ENCODE data around the gene CHST12. TPM values are rescaled to one million over a fixed set of nuclear protein-coding genes. Genes with fewer than 3 reads are reported as not detected.
A peak's percentile ranks its signal among the peaks of the same experiment; 100 is the strongest.
"Not testable (repeated sequence)": the region's sequence is repeated elsewhere in the genome, so short reads cannot be mapped to it uniquely, and the experiment has no call there.

CHST12 gene
- total and polyA plus RNA-seq, 4 donors, result 14.7 to 30.9 (median 16.8) TPM

DNA sequence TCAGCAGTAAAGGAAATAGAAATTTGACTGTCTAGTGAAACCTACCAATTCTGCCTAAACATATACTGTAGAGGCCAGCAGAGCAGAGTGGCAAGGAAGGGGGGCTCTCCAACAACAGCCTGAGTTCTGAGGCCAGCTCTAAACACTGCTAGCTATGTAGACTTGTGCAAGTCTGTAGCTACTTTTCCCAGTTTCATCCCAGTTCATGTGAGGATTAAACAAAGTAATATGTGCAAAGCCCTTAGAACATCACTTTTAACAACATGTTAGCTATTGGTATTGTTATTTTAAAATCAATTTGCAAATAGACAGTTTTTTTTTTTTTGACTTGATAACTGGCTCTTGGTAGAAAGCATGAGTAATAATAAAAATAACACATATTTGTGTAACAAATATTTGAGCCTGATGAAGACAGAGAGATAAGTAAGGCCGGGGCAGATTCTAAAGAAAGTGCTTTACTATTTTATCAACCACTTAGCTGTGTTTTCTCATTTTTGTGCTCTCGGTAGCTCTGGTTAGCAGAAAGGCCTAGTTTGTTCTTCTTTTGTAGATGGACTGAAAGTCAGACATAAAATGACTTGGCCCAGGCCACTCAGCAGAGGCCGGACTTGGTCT is 9.3 kb downstream of the CHST12 start:
- Histone ChIP-seq H3K27me3 (ENCODE audit: control insufficient read depth in 3 of 3, insufficient read depth in 3 of 3, low read length in 2 of 3) (no peaks in the 10 kb centered on the region), H3K4me1 (ENCODE audit: control insufficient read depth in 5 of 5, insufficient read depth in 5 of 5, low read length in 5 of 5) (peaks cover 3 to 20% (median 8%) of the 10 kb centered on the region in 5 donors), H3K36me3 (ENCODE audit: control insufficient read depth in 4 of 4, insufficient read depth in 4 of 4, low read length in 4 of 4) (peaks cover 0 to 2% (median 0%) of the 10 kb centered on the region in 4 donors), H3K27ac (ENCODE audit: low read depth in 1 of 2, low read length in 1 of 2) (peak overlapping the region in 1 of 2 donors; percentile 67), H3K9ac (ENCODE audit: insufficient read depth in 1 of 2, low read length in 2 of 2) (peak overlapping the region in 1 of 2 donors; percentile 26), H3K9me3 (ENCODE audit: control insufficient read depth in 4 of 4, insufficient read depth in 3 of 4, low read length in 3 of 4) (no peaks in the 10 kb centered on the region), H3K4me3 (no peak overlapping the region)
- TF ChIP-seq, protein P1, sequence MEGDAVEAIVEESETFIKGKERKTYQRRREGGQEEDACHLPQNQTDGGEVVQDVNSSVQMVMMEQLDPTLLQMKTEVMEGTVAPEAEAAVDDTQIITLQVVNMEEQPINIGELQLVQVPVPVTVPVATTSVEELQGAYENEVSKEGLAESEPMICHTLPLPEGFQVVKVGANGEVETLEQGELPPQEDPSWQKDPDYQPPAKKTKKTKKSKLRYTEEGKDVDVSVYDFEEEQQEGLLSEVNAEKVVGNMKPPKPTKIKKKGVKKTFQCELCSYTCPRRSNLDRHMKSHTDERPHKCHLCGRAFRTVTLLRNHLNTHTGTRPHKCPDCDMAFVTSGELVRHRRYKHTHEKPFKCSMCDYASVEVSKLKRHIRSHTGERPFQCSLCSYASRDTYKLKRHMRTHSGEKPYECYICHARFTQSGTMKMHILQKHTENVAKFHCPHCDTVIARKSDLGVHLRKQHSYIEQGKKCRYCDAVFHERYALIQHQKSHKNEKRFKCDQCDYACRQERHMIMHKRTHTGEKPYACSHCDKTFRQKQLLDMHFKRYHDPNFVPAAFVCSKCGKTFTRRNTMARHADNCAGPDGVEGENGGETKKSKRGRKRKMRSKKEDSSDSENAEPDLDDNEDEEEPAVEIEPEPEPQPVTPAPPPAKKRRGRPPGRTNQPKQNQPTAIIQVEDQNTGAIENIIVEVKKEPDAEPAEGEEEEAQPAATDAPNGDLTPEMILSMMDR (IDR thresholded peaks at IDR 0.05; ENCODE audit: control extremely low read depth, extremely low read depth), result no peak
- no peak for ATAC-seq (ENCODE audit: insufficient read depth, low FRiP score)
- DNase-seq, result peak in 1 of 3 donors; percentile 39
- WGBS, 2 donors, result 57 to 79% methylated on average over 3 of the region's 3 CpGs

DNA sequence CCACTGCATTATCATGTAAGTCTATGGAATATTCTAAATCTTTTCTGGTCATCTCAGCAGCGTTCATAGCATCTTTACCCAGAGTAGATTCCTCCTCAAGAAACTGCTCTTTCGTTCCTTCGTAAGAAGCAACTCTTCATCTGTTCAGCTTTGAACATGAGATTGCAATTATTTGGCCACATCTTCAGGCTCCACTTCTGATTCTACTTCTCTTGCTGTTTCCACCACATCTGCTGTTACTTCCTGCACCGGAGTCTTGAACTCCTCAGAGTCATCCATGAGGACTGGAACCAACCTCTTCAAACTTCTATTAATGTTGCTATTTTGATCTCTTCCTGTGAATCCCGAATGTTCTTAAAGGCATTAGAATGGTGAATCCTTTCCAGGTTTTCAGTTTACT is 12.7 kb downstream of the CHST12 start:
- H3K9ac ChIP-seq (ENCODE audit: insufficient read depth in 1 of 2, low read length in 2 of 2), result no peak overlapping the region
- peaks cover 0 to 2% (median under 1%) of the 10 kb centered on the region in 4 donors for H3K36me3 ChIP-seq (ENCODE audit: control insufficient read depth in 4 of 4, insufficient read depth in 4 of 4, low read length in 4 of 4)
- H3K27me3 ChIP-seq (ENCODE audit: control insufficient read depth in 3 of 3, insufficient read depth in 3 of 3, low read length in 2 of 3), result no peaks in the 10 kb centered on the region
- no peak overlapping the region for H3K4me3 ChIP-seq
- H3K9me3 ChIP-seq (ENCODE audit: control insufficient read depth in 4 of 4, insufficient read depth in 3 of 4, low read length in 3 of 4), result no peaks in the 10 kb centered on the region
- TF ChIP-seq, protein P1 (IDR thresholded peaks at IDR 0.05; ENCODE audit: control extremely low read depth, extremely low read depth), result no peak
- DNase-seq, result no peak
- ATAC-seq (ENCODE audit: insufficient read depth, low FRiP score), result no peak
- WGBS, 2 donors, result 33 to 60% methylated on average over 5 of the region's 5 CpGs
- H3K27ac ChIP-seq (ENCODE audit: low read depth in 1 of 2, low read length in 1 of 2), result no peak overlapping the region
- peaks cover 3 to 15% (median 6%) of the 10 kb centered on the region in 5 donors for H3K4me1 ChIP-seq (ENCODE audit: control insufficient read depth in 5 of 5, insufficient read depth in 5 of 5, low read length in 5 of 5)

DNA sequence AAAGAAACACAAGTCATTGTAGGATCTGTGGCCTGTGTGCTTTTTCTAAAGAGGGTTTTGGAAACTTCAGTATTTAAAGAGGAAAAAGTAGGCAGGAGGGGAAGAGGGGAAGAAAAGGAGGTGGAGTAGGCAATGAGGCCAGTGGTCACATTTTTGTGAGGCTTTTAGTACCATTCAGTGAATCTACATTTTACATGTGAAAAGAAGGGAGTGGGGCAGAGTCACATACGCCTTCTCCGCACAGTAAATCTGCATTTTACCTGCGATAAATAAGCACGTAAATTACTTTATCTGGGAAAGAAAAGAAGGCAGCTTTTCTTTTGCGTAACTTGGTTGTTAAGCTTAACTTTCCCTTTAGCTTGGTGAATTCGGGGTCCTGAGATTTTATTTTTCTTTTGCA is 13.2 kb downstream of the CHST12 start:
- no peaks in the 10 kb centered on the region for H3K9me3 ChIP-seq (ENCODE audit: control insufficient read depth in 4 of 4, insufficient read depth in 3 of 4, low read length in 3 of 4)
- DNase-seq (no peak), ATAC-seq (ENCODE audit: insufficient read depth, low FRiP score) (no peak)
- no peak overlapping the region for H3K4me3 ChIP-seq
- 96% methylated on average over 6 of the region's 6 CpGs for WGBS, 2 donors
- H3K27me3 ChIP-seq (ENCODE audit: control insufficient read depth in 3 of 3, insufficient read depth in 3 of 3, low read length in 2 of 3), result no peaks in the 10 kb centered on the region
- no peak overlapping the region for H3K27ac ChIP-seq (ENCODE audit: low read depth in 1 of 2, low read length in 1 of 2)
- no peak overlapping the region for H3K9ac ChIP-seq (ENCODE audit: insufficient read depth in 1 of 2, low read length in 2 of 2)
- peaks cover 3 to 15% (median 6%) of the 10 kb centered on the region in 5 donors for H3K4me1 ChIP-seq (ENCODE audit: control insufficient read depth in 5 of 5, insufficient read depth in 5 of 5, low read length in 5 of 5)
- TF ChIP-seq, protein P1 (IDR thresholded peaks at IDR 0.05; ENCODE audit: control extremely low read depth, extremely low read depth), result no peak
- H3K36me3 ChIP-seq (ENCODE audit: control insufficient read depth in 4 of 4, insufficient read depth in 4 of 4, low read length in 4 of 4), result peaks cover 0 to 2% (median under 1%) of the 10 kb centered on the region in 4 donors

DNA sequence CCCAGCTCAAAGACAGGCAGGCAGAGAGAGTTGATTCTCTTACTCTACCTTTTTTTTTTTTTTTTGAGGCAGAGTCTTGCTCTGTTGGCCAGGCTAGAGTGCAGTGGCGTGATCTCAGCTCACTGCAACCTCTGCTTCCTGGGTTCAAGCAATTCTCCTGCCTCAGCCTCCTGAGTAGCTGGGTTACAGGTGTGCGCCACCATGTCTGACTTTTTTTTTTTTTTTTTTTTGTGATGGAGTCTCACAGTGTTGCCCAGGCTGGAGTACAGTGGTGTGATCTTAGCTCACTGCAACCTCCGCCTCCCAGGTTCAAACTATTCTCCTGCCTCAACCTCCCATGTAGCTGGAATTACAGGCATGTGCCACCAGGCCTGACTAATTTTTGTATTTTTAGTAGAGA is 13.8 kb downstream of the CHST12 start:
- peaks cover 0 to 11% (median 6%) of the 10 kb centered on the region in 5 donors for H3K4me1 ChIP-seq (ENCODE audit: control insufficient read depth in 5 of 5, insufficient read depth in 5 of 5, low read length in 5 of 5)
- WGBS, 2 donors, result 98 to 100% methylated on average over 3 of the region's 3 CpGs
- not testable (repeated sequence) for H3K27ac ChIP-seq (ENCODE audit: low read depth in 1 of 2, low read length in 1 of 2); H3K36me3 ChIP-seq (ENCODE audit: control insufficient read depth in 4 of 4, insufficient read depth in 4 of 4, low read length in 4 of 4); H3K4me3 ChIP-seq; H3K9me3 ChIP-seq (ENCODE audit: control insufficient read depth in 4 of 4, insufficient read depth in 3 of 4, low read length in 3 of 4); ATAC-seq (ENCODE audit: insufficient read depth, low FRiP score); DNase-seq; H3K27me3 ChIP-seq (ENCODE audit: control insufficient read depth in 3 of 3, insufficient read depth in 3 of 3, low read length in 2 of 3); H3K9ac ChIP-seq (ENCODE audit: insufficient read depth in 1 of 2, low read length in 2 of 2)
